T-helper 2 cell treated with Interferon-gamma antibody and Interleukin-4, amounts not matched to agents 5 μg/mL and 100 μg/mL, for 36 hours (primary cell): ENCODE results near the gene GGT6.

Experiments used
- DNase-seq: peaks from one replicate; pipeline ENCODE4 v3.0.0; 2021; ENCODE audit warnings: low spot score
- H3K27ac Mint-ChIP-seq: one replicate; pipeline ENCODE4 v1.8.0; 2021; ENCODE audit warnings: mild to moderate bottlenecking, mixed read lengths
- H3K27me3 Mint-ChIP-seq: one replicate; pipeline ENCODE4 v1.8.0; 2021; ENCODE audit warnings: low read depth, mixed read lengths
- H3K36me3 Mint-ChIP-seq: one replicate; pipeline ENCODE4 v1.8.0; 2021; ENCODE audit warnings: low read depth, mixed read lengths
- H3K4me1 Mint-ChIP-seq: one replicate; pipeline ENCODE4 v1.8.0; 2021; ENCODE audit warnings: low read depth, mixed read lengths
- H3K4me3 Mint-ChIP-seq: one replicate; pipeline ENCODE4 v1.8.0; 2022; ENCODE audit warnings: mild to moderate bottlenecking, moderate library complexity, mixed read lengths
- H3K9me3 Mint-ChIP-seq: one replicate; pipeline ENCODE4 v1.8.0; 2021; ENCODE audit warnings: mixed read lengths

GGT6 gene

GRCh38 chr17:4530799-4531730, 29.3 kb downstream of the GGT6 start:
- no peak overlapping the region for H3K27ac Mint-ChIP-seq
- H3K36me3 Mint-ChIP-seq = no peaks in the 10 kb centered on the region
- H3K4me3 Mint-ChIP-seq = no peak overlapping the region
- peaks cover 4% of the 10 kb centered on the region for H3K4me1 Mint-ChIP-seq
- H3K9me3 Mint-ChIP-seq = no peaks in the 10 kb centered on the region
- peaks cover 16% of the 10 kb centered on the region for H3K27me3 Mint-ChIP-seq
- no peak for DNase-seq

- Mint-ChIP-seq H3K36me3 (no peaks in the 10 kb centered on the region), H3K9me3 (no peaks in the 10 kb centered on the region), H3K27ac (no peak overlapping the region), H3K4me3 (no peak overlapping the region), H3K27me3 (peaks cover 16% of the 10 kb centered on the region), H3K4me1 (peaks cover 4% of the 10 kb centered on the region)
- no peak for DNase-seq
These were observed 30.7 kb downstream of the GGT6 start for GRCh38 chr17:4529533-4530152.

- H3K27ac Mint-ChIP-seq = no peak overlapping the region
- peaks cover 13% of the 10 kb centered on the region for H3K27me3 Mint-ChIP-seq
- no peaks in the 10 kb centered on the region for H3K9me3 Mint-ChIP-seq
- DNase-seq = no peak
- no peaks in the 10 kb centered on the region for H3K36me3 Mint-ChIP-seq
- no peaks in the 10 kb centered on the region for H3K4me1 Mint-ChIP-seq
- H3K4me3 Mint-ChIP-seq = no peak overlapping the region
These were observed 32.7 kb downstream of the GGT6 start for GRCh38 chr17:4527566-4528125.

DNA sequence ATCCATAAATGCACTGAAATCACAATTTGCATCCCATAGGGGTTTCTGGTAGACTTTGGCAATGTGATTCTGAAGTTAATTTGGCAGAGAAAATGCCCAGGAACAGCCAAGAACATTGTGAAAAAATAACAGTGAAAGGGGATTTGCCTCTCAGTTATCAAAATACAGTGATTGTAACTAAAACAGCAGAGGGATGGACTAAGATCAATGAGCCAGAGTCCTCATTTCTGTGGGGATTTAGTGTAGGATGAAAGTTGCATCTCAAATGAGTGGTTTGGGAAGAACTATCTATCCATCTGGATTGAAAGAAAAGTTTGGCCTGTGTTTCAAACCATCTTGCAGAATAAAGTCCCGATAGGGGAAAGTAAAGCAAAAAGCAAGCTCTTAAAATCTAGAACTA, 33.2 kb downstream of the GGT6 start:
- no peaks in the 10 kb centered on the region for H3K36me3 Mint-ChIP-seq
- no peaks in the 10 kb centered on the region for H3K9me3 Mint-ChIP-seq
- H3K4me1 Mint-ChIP-seq = no peaks in the 10 kb centered on the region
- peaks cover 13% of the 10 kb centered on the region for H3K27me3 Mint-ChIP-seq
- H3K4me3 Mint-ChIP-seq = no peak overlapping the region
- DNase-seq = no peak
- no peak overlapping the region for H3K27ac Mint-ChIP-seq

- Mint-ChIP-seq H3K27me3 (peaks cover 11% of the 10 kb centered on the region), H3K27ac (no peak overlapping the region), H3K4me3 (no peak overlapping the region), H3K36me3 (no peaks in the 10 kb centered on the region), H3K9me3 (no peaks in the 10 kb centered on the region), H3K4me1 (no peaks in the 10 kb centered on the region)
- DNase-seq = no peak
These were observed 34.5 kb downstream of the GGT6 start for GRCh38 chr17:4525691-4526397.

GRCh38 chr17:4523946-4524345, 36.4 kb downstream of the GGT6 start:
- no peak overlapping the region for H3K4me3 Mint-ChIP-seq
- H3K27ac Mint-ChIP-seq = no peak overlapping the region
- H3K9me3 Mint-ChIP-seq = no peaks in the 10 kb centered on the region
- H3K4me1 Mint-ChIP-seq = no peaks in the 10 kb centered on the region
- peaks cover 9% of the 10 kb centered on the region for H3K27me3 Mint-ChIP-seq
- no peaks in the 10 kb centered on the region for H3K36me3 Mint-ChIP-seq
- DNase-seq = no peak

DNA sequence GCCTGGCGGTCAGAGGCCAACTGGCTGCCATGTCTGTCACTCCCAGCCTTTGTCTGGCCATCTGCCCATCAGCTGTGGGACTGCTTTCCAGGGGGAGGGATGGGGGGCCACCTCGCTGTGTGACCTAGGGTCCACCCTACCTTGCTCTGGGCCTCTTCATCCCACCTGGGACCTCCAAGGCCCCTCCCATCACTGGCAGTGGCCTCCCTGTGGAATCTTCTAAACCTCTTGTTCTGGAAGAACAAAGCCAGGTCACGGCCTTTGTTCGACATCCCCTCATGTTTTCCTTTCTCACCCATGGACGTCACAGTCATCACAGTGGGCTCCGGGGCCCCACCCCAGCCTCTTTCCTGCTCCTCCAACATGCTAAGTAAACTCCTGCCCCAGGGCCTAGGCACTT, 37.7 kb downstream of the GGT6 start:
- Mint-ChIP-seq H3K36me3 (no peaks in the 10 kb centered on the region), H3K27ac (no peak overlapping the region), H3K4me1 (no peaks in the 10 kb centered on the region), H3K9me3 (no peaks in the 10 kb centered on the region), H3K4me3 (no peak overlapping the region), H3K27me3 (peaks cover 8% of the 10 kb centered on the region)
- DNase-seq = no peak

- Mint-ChIP-seq H3K4me3 (no peak overlapping the region), H3K4me1 (no peaks in the 10 kb centered on the region), H3K9me3 (no peaks in the 10 kb centered on the region), H3K27me3 (no peaks in the 10 kb centered on the region), H3K27ac (no peak overlapping the region), H3K36me3 (no peaks in the 10 kb centered on the region)
- DNase-seq = no peak
These were observed 39.3 kb downstream of the GGT6 start for GRCh38 chr17:4520894-4521600.

- Mint-ChIP-seq H3K27me3 (no peaks in the 10 kb centered on the region), H3K4me1 (no peaks in the 10 kb centered on the region), H3K27ac (no peak overlapping the region), H3K9me3 (no peaks in the 10 kb centered on the region), H3K4me3 (no peak overlapping the region), H3K36me3 (no peaks in the 10 kb centered on the region)
- DNase-seq = no peak
These were observed 40.1 kb downstream of the GGT6 start for GRCh38 chr17:4520060-4520893.

GRCh38 chr17:4519361-4519788, 41.0 kb downstream of the GGT6 start:
- H3K27me3 Mint-ChIP-seq = no peaks in the 10 kb centered on the region
- H3K27ac Mint-ChIP-seq = no peak overlapping the region
- H3K4me1 Mint-ChIP-seq = no peaks in the 10 kb centered on the region
- H3K9me3 Mint-ChIP-seq = no peaks in the 10 kb centered on the region
- H3K4me3 Mint-ChIP-seq = no peak overlapping the region
- H3K36me3 Mint-ChIP-seq = no peaks in the 10 kb centered on the region
- no peak for DNase-seq

GRCh38 chr17:4518901-4519300, 41.5 kb downstream of the GGT6 start:
- no peaks in the 10 kb centered on the region for H3K4me1 Mint-ChIP-seq
- no peaks in the 10 kb centered on the region for H3K27me3 Mint-ChIP-seq
- no peaks in the 10 kb centered on the region for H3K36me3 Mint-ChIP-seq
- no peak for DNase-seq
- no peaks in the 10 kb centered on the region for H3K9me3 Mint-ChIP-seq
- no peak overlapping the region for H3K4me3 Mint-ChIP-seq
- H3K27ac Mint-ChIP-seq = no peak overlapping the region

- Mint-ChIP-seq H3K4me1 (no peaks in the 10 kb centered on the region), H3K9me3 (no peaks in the 10 kb centered on the region), H3K27me3 (no peaks in the 10 kb centered on the region), H3K36me3 (no peaks in the 10 kb centered on the region), H3K4me3 (no peak overlapping the region), H3K27ac (no peak overlapping the region)
- no peak for DNase-seq
These were observed 43.6 kb downstream of the GGT6 start for GRCh38 chr17:4516735-4517134.

- no peaks in the 10 kb centered on the region for H3K9me3 Mint-ChIP-seq
- no peak overlapping the region for H3K27ac Mint-ChIP-seq
- H3K27me3 Mint-ChIP-seq = no peaks in the 10 kb centered on the region
- no peaks in the 10 kb centered on the region for H3K36me3 Mint-ChIP-seq
- no peak for DNase-seq
- no peak overlapping the region for H3K4me3 Mint-ChIP-seq
- no peaks in the 10 kb centered on the region for H3K4me1 Mint-ChIP-seq
These were observed 44.9 kb downstream of the GGT6 start for GRCh38 chr17:4515501-4515900.
